ENCODE results near the gene GPRIN3. TPM values are rescaled to one million over a fixed set of nuclear protein-coding genes. Genes with fewer than 3 reads are reported as not detected.

GPRIN3 gene
- total RNA-seq, 1 experiment from 2014 or later: 0.48 TPM

DNA sequence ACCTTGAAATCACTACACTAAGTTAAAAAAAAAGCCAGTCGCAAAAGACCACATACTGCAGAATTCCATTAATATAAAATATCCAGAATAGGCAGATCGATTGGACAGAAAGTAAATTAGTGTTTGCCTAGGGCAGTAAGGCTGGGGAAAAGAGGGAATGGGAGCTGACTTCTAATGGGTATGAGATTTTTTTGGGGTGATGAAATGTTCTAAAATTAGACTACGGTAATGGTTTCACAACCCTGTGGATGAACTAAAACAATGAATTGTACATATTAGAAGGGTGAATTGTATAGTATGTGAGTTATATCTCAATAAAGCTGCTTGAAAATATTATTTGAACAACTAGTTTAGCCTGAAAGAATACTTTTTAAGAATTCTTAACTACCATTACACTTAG lies 6.7 kb upstream of the GPRIN3 start:
- H3K79me1 ChIP-seq (ENCODE audit: insufficient read depth, low read depth, low read length, poor library complexity, severe bottlenecking): no peaks in the 10 kb centered on the region
- no peak overlapping the region for H3K27ac ChIP-seq (ENCODE audit: insufficient read length, low read depth, low read length)
- no peak overlapping the region for H2BK20ac ChIP-seq (ENCODE audit: low read depth, low read length, poor library complexity, severe bottlenecking)
- no peaks in the 10 kb centered on the region for H3K79me2 ChIP-seq (ENCODE audit: insufficient read depth, low read length)
- no peak overlapping the region for H3K23ac ChIP-seq (ENCODE audit: insufficient read length, low read depth, low read length)
- H3K56ac ChIP-seq (ENCODE audit: insufficient read length, low read depth, low read length): no peak overlapping the region
- H3K14ac ChIP-seq (ENCODE audit: insufficient read depth, low read length): no peak overlapping the region
- no peaks in the 10 kb centered on the region for H3K27me3 ChIP-seq (ENCODE audit: insufficient read depth, low read length)
- no peak overlapping the region for H4K5ac ChIP-seq (ENCODE audit: insufficient read length, low read depth, low read length)
- H2AK5ac ChIP-seq (ENCODE audit: insufficient read length, low read length): no peak overlapping the region
- Mint-ChIP-seq H3K27ac (no peak overlapping the region), H3K36me3 (ENCODE audit: insufficient read depth in 1 of 3, low read depth in 3 of 3) (no peaks in the 10 kb centered on the region; a peak in 1 of 7 replicates), H3K9me3 (no peaks in the 10 kb centered on the region), H3K4me1 (no peaks in the 10 kb centered on the region), H3K27me3 (ENCODE audit: low read depth) (peaks cover 3% of the 10 kb centered on the region; the same call in 1 of the 2 replicates), H3K4me3 (no peak overlapping the region)
- H3K4ac ChIP-seq (ENCODE audit: low read depth, low read length): no peak overlapping the region
- H3K4me2 ChIP-seq (ENCODE audit: insufficient read depth, insufficient read length, low read length): no peak overlapping the region
- H4K20me1 ChIP-seq (ENCODE audit: control insufficient read depth, insufficient read depth, insufficient read length): no peaks in the 10 kb centered on the region
- H3K23me2 ChIP-seq (ENCODE audit: insufficient read length, low read depth, low read length, poor library complexity, severe bottlenecking): no peaks in the 10 kb centered on the region
- H2AFZ ChIP-seq (ENCODE audit: low read length): no peak overlapping the region
- H2BK12ac ChIP-seq (ENCODE audit: insufficient read length, low read depth, low read length): no peak overlapping the region
- H2BK120ac ChIP-seq (ENCODE audit: low read depth, low read length, poor library complexity, severe bottlenecking): no peak overlapping the region
- H3K18ac ChIP-seq (ENCODE audit: insufficient read length, low read depth, low read length): no peak overlapping the region
- H3K9ac ChIP-seq (ENCODE audit: extremely low read depth, insufficient read length, low read length): no peak overlapping the region
- H2BK15ac ChIP-seq (ENCODE audit: low read depth, low read length): no peak overlapping the region
- DNase-seq: no peak
- no peaks in the 10 kb centered on the region for H3K9me3 ChIP-seq (ENCODE audit: control insufficient read depth, low read depth, low read length)
- peaks cover 2% of the 10 kb centered on the region; the same call in 1 of the 2 replicates for H3K4me1 ChIP-seq (ENCODE audit: insufficient read depth, low read length)
- no peak overlapping the region for H3T11ph ChIP-seq (ENCODE audit: low read length)
- TF ChIP-seq, protein P1, sequence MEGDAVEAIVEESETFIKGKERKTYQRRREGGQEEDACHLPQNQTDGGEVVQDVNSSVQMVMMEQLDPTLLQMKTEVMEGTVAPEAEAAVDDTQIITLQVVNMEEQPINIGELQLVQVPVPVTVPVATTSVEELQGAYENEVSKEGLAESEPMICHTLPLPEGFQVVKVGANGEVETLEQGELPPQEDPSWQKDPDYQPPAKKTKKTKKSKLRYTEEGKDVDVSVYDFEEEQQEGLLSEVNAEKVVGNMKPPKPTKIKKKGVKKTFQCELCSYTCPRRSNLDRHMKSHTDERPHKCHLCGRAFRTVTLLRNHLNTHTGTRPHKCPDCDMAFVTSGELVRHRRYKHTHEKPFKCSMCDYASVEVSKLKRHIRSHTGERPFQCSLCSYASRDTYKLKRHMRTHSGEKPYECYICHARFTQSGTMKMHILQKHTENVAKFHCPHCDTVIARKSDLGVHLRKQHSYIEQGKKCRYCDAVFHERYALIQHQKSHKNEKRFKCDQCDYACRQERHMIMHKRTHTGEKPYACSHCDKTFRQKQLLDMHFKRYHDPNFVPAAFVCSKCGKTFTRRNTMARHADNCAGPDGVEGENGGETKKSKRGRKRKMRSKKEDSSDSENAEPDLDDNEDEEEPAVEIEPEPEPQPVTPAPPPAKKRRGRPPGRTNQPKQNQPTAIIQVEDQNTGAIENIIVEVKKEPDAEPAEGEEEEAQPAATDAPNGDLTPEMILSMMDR (conservative IDR thresholded peaks at IDR 0.05): no peak
- H2BK5ac ChIP-seq (ENCODE audit: insufficient read length, low read length): no peak overlapping the region
- H4K8ac ChIP-seq (replicated peaks; ENCODE audit: insufficient read length, low read depth, low read length): no peak overlapping the region
- WGBS (ENCODE audit: extremely low coverage, insufficient read length, low lambda C conversion rate): no CpG with 5 or more reads among the region's 3 CpGs
- H4K91ac ChIP-seq (ENCODE audit: insufficient read length, low read depth, low read length): no peak overlapping the region

Data from H9 (cell line).